Coronary artery (tissue), 2 donors: Measurements from ENCODE around the gene PAK3.

Experiments used
- DNase-seq: peaks from one replicate; pipeline ENCODE4 v3.0.0-alpha.2; 2017; ENCODE audit warnings: low spot score
- H3K27ac ChIP-seq, 2 donors: fragments of 200-600 bp; sonication (generic); one replicate each; pipeline ENCODE4 v1.5.1; 2016 to 2019
- H3K4me3 ChIP-seq: fragments of 200-600 bp; sonication (generic); 2 replicates; pipeline ENCODE4 v1.5.1; 2016; ENCODE audit warnings: mild to moderate bottlenecking, moderate library complexity
- CTCF ChIP-seq: fragments of 200-600 bp; sonication (generic); IDR thresholded peaks from one replicate; pipeline ENCODE4 v1.5.1; 2019; ENCODE audit warnings: antibody characterized with exemption

Gene PAK3

DNA sequence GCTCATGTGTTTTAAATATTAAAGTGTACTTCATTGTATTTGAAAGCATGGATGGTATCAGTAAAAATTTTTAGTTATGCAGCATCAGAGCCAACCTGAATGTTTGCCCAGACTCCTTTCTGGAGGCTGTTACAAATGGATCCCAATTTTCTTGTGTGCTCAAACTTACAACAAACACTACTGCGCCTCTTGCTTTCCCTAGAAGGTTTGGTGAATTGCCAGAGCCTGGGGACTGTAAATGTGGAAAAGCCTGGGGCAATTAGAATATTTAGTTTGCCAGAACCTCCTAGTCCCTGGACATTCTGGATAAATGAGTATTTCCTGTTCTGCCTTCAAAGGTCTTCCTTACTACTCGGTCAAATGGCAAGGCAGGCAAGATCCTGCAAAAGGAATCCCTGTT lies 169.5 kb downstream of the PAK3 start:
- no peak overlapping the region for H3K27ac ChIP-seq
- TF ChIP-seq CTCF: no peak

GRCh38 chrX:111268506-111268905 lies 172.5 kb downstream of the PAK3 start:
- H3K27ac ChIP-seq: no peak overlapping the region
- no peak overlapping the region for H3K4me3 ChIP-seq
- TF ChIP-seq CTCF: no peak
- no peak for DNase-seq

More for the DNA sequence above, 169.5 kb downstream of the PAK3 start:
- no peak for DNase-seq
- no peak overlapping the region for H3K4me3 ChIP-seq

DNA sequence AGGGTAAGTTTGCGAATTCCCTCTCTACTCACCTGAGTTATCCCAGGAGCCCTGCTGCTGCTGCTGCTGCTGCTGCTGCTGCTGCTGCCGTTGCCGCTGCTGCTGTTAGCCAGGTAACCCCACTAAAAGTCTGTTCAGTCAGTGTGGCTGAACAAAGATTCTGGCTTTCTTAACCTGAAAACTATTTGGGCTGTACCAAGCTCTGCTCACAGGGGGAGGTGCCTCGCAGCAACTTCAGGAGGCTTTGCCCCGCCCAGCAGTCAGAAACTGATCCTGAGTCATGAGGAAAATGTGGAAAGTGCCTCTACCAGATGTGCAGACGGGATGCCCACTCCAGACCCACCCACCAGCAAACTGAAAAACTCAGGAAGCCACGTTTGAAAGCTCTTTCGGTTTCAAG lies 174.3 kb downstream of the PAK3 start, which contains the start of gene CAPN6:
Gene CAPN6, minus strand, starts transcription at position 145 of the 400 bp plus-strand sequence. CDS start 6,547 bp downstream, outside the sequence.
- DNase-seq: no peak
- no peak within 1 kb of the TSS for H3K4me3 ChIP-seq
- no peak within 1 kb of the TSS for H3K27ac ChIP-seq
- TF ChIP-seq CTCF: no peak
